HCT116 (cell line): Measurements from ENCODE around the gene BTNL8. TPM values are rescaled to one million over a fixed set of nuclear protein-coding genes. Genes with fewer than 3 reads are reported as not detected.

Source experiments
- ATAC-seq: fragments of 200-7000 bp; cut with Tn5 transposase; 2 replicates; pipeline ENCODE4 v1.9.1; 2020; ENCODE audit warnings: mild to moderate bottlenecking, moderate library complexity
- BruUV-seq: library from RNA; stranded (reverse); fragments of 400-500 nt; replicated peaks from 2 replicates; lab custom pipeline; 2021; lab: Mats Ljungman, UMichigan
- CTCF ChIA-PET: fragments of 300-600 bp; sonication (Branson Sonifier 250); formaldehyde crosslinking; loops from one replicate; lab custom pipeline; 2021; ENCODE audit warnings: antibody characterized with exemption; lab: Charles Lee
- POLR2A ChIA-PET: fragments of 300-600, 350-600 bp; sonication (Branson Sonifier 250); formaldehyde crosslinking; loops from one replicate; lab custom pipeline; 2021; ENCODE audit warnings: antibody characterized with exemption; lab: Charles Lee
- RAD21 ChIA-PET, 2 experiments: fragments of 300-600 bp; sonication (Branson Sonifier 250); formaldehyde crosslinking; loops; one replicate each; lab custom pipeline; 2023; ENCODE audit warnings: low total read pairs in 2 of 2; ENCODE audit not compliant: uncharacterized antibody in 2 of 2, unreplicated experiment in 2 of 2, low non-redundant PET in 1 of 2; lab: Charles Lee
- DNase-seq: peaks from one replicate; pipeline ENCODE4 v3.0.0-alpha.2; 2010; ENCODE audit warnings: low read depth, low spot score
- H2AFZ ChIP-seq: fragments of 200-600 bp; shearing (Covaris generic), sonication (generic); 2 replicates; pipeline ENCODE4 v1.6.1; 2017; ENCODE audit warnings: low read depth, mixed run types, mixed read lengths, antibody characterized with exemption, low read length; ENCODE audit not compliant: poor library complexity, severe bottlenecking
- H3K27ac ChIP-seq: 2 replicates; pipeline ENCODE4 v1.5.1; 2012; ENCODE audit warnings: low read depth, low read length
- H3K27me3 ChIP-seq: fragments of 200-600 bp; sonication (generic); 2 replicates; pipeline ENCODE4 v1.6.1; 2016; ENCODE audit warnings: mixed run types, low read length, mixed read lengths; ENCODE audit not compliant: insufficient read depth
- H3K36me3 ChIP-seq, 2 experiments: fragments of 200-500 bp in 1 of 2; fragments of 200-600 bp in 1 of 2; sonication (Bioruptor generic) in 1 of 2; sonication (generic) in 1 of 2; 2 replicates each; pipeline versions ENCODE4 v1.5.1 to v1.6.1; 2014 to 2016; ENCODE audit warnings: low read length in 2 of 2, inconsistent platforms in 1 of 2, mixed read lengths in 1 of 2, mixed run types in 1 of 2; ENCODE audit not compliant: insufficient read depth in 2 of 2, control insufficient read depth in 1 of 2
- H3K4me1 ChIP-seq, 2 experiments: fragments of 200-600 bp in 1 of 2; sonication (generic) in 1 of 2; 2 replicates each; pipeline versions ENCODE4 v1.5.1 to v1.6.1; 2012 to 2017; ENCODE audit warnings: low read length in 2 of 2, inconsistent platforms in 1 of 2, mild to moderate bottlenecking in 1 of 2, mixed read lengths in 1 of 2, mixed run types in 1 of 2, moderate library complexity in 1 of 2; ENCODE audit not compliant: insufficient read depth in 2 of 2, control insufficient read depth in 1 of 2
- H3K4me2 ChIP-seq: fragments of 200-600 bp; sonication (generic); 2 replicates; pipeline ENCODE4 v1.6.1; 2017; ENCODE audit warnings: mixed run types, low read length, mixed read lengths
- H3K4me3 ChIP-seq, 2 experiments: fragments of 200-600 bp in 1 of 2; sonication (generic) in 1 of 2; replicated peaks in 1 of 2; 2 replicates each; pipeline ENCODE4 v1.5.1; 2011 to 2016; ENCODE audit warnings: low read length in 2 of 2, control low read depth in 1 of 2, low read depth in 1 of 2, mild to moderate bottlenecking in 1 of 2, mixed read lengths in 1 of 2, mixed run types in 1 of 2
- H3K79me2 ChIP-seq: fragments of 200-600 bp; sonication (generic); 2 replicates; pipeline ENCODE4 v1.6.1; 2017; ENCODE audit warnings: mild to moderate bottlenecking, mixed run types, low read length, moderate library complexity, mixed read lengths; ENCODE audit not compliant: insufficient read depth
- H3K9ac ChIP-seq: fragments of 200-600 bp; sonication (generic); 2 replicates; pipeline ENCODE4 v1.6.1; 2016; ENCODE audit warnings: low read length, mixed read lengths
- H3K9me2 ChIP-seq: fragments of 200-600 bp; sonication (generic), shearing (Covaris generic); 2 replicates; pipeline ENCODE4 v1.6.1; 2017; ENCODE audit warnings: mixed run types, mild to moderate bottlenecking, moderate library complexity; ENCODE audit not compliant: insufficient read depth
- H3K9me3 ChIP-seq, 2 experiments: fragments of 200-500 bp in 1 of 2; fragments of 200-600 bp in 1 of 2; sonication (Bioruptor generic) in 1 of 2; sonication (generic) in 1 of 2; 2 replicates each; pipeline ENCODE4 v1.6.1; 2014 to 2017; ENCODE audit warnings: low read length in 2 of 2, mixed read lengths in 2 of 2, inconsistent platforms in 1 of 2, low read depth in 1 of 2, mild to moderate bottlenecking in 1 of 2, mixed run types in 1 of 2, moderate library complexity in 1 of 2; ENCODE audit not compliant: control insufficient read depth in 1 of 2, insufficient read depth in 1 of 2
- H4K20me1 ChIP-seq: fragments of 200-600 bp; sonication (generic), shearing (Covaris generic); 2 replicates; pipeline ENCODE4 v1.6.1; 2017; ENCODE audit warnings: mixed run types, mild to moderate bottlenecking, moderate library complexity; ENCODE audit not compliant: insufficient read depth
- CBX3 ChIP-seq: IDR thresholded peaks from 2 replicates; pipeline ENCODE4 v1.6.1; 2012; ENCODE audit warnings: low read depth
- CEBPB ChIP-seq: IDR thresholded peaks from 2 replicates; pipeline ENCODE4 v1.6.1; 2012; ENCODE audit warnings: low read depth
- EZH2 ChIP-seq: fragments of 200-600 bp; sonication (generic); IDR thresholded peaks from 2 replicates; pipeline ENCODE4 v1.6.1; 2017; ENCODE audit warnings: antibody characterized with exemption, mixed run types
- EZH2phosphoT487 ChIP-seq: fragments of 200-600 bp; IDR thresholded peaks from 2 replicates; pipeline ENCODE4 v1.6.1; 2018; ENCODE audit warnings: antibody characterized with exemption, borderline replicate concordance
- RAD21 ChIP-seq: IDR thresholded peaks from 2 replicates; pipeline ENCODE4 v1.6.1; 2012; ENCODE audit warnings: low read depth, mild to moderate bottlenecking
- SIN3A ChIP-seq: IDR thresholded peaks from 2 replicates; pipeline ENCODE4 v1.6.1; 2012; ENCODE audit warnings: low read depth
- SP1 ChIP-seq: IDR thresholded peaks from 2 replicates; pipeline ENCODE4 v1.6.1; 2012; ENCODE audit warnings: low read depth
- SRF ChIP-seq: IDR thresholded peaks from 2 replicates; pipeline ENCODE4 v1.6.1; 2012; ENCODE audit warnings: low read depth
- TCF7L2 ChIP-seq: IDR thresholded peaks from 2 replicates; pipeline ENCODE4 v1.7.0; 2011; ENCODE audit warnings: borderline replicate concordance, inconsistent platforms; ENCODE audit not compliant: insufficient read depth, insufficient read length; ENCODE audit errors: extremely low read depth
- YY1 ChIP-seq: IDR thresholded peaks from 2 replicates; pipeline ENCODE4 v1.6.1; 2011; ENCODE audit warnings: low read length, low read depth, moderate library complexity, mild to moderate bottlenecking; ENCODE audit not compliant: insufficient replicate concordance; ENCODE audit errors: extremely low read depth
- ZFX ChIP-seq: fragments of 450-650 bp; IDR thresholded peaks from 2 replicates; pipeline ENCODE4 v1.6.1; 2017
- ZNF274 ChIP-seq: fragments of 200-500 bp; sonication (Bioruptor generic); IDR thresholded peaks from 2 replicates; pipeline ENCODE4 v1.6.1; 2014; ENCODE audit warnings: mild to moderate bottlenecking, low read depth, low read length, inconsistent platforms
- intact Hi-C: fragments of 100-400 bp; cut with micrococcal nuclease; formaldehyde crosslinking; loops from 2 replicates; pipeline ENCODE4 v1.10.0; 2022
- total RNA-seq: library from RNA; stranded (reverse); gene quantifications from one replicate; pipeline ENCODE4 v1.2.1, GENCODE V29; 2021; ENCODE audit not compliant: unreplicated experiment
- TF ChIP-seq, protein P1 (sequence below): IDR thresholded peaks from 2 replicates; pipeline ENCODE4 v1.6.1; 2012; ENCODE audit warnings: low read depth
- TF ChIP-seq, protein P2 (sequence below): IDR thresholded peaks from 2 replicates; pipeline ENCODE4 v1.6.1; 2012
- TF ChIP-seq, protein P3 (sequence below): IDR thresholded peaks from 2 replicates; pipeline ENCODE4 v1.6.1; 2011; ENCODE audit warnings: mild to moderate bottlenecking, low read length, moderate library complexity; ENCODE audit not compliant: insufficient replicate concordance; ENCODE audit errors: extremely low read depth
- TF ChIP-seq, protein P4 (sequence below), 3 experiments: fragments of 200-600 bp in 1 of 3; sonication (generic) in 1 of 3; IDR thresholded peaks in 2 of 3; conservative IDR thresholded peaks in 1 of 3; 2 replicates each; pipeline ENCODE4 v1.5.1; 2012 to 2017; ENCODE audit warnings: low read depth in 2 of 3, low read length in 2 of 3, antibody characterized with exemption in 1 of 3, borderline replicate concordance in 1 of 3, control low read depth in 1 of 3, mild to moderate bottlenecking in 1 of 3, mixed read lengths in 1 of 3, mixed run types in 1 of 3, moderate library complexity in 1 of 3; ENCODE audit not compliant: insufficient read depth in 1 of 3

Gene BTNL8
- total RNA-seq, 1 experiment from 2014 or later: not detected

DNA sequence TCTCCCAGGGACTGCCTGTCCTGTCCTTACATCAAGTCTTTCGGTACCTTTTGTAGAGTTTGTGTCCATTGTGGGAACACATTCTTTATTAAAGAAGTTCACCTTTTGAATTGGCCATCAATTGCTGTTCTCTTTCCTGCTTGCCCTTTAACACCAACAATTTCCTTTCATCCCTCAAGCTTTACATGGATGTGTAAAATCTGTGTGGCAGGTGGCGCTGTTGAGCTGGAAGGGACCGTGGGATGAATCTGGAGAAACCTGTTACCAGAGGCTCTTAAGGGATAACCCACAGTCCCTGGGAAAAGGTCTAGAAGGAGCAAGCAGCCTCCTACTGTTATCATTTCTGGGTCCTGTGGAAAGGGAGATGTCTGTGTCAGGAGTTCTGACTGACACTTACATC, 30.0 kb upstream of the BTNL8 start:
- Histone ChIP-seq H3K9me2 (no peaks in the 10 kb centered on the region), H3K4me3 (no peak overlapping the region), H3K27me3 (no peaks in the 10 kb centered on the region), H3K27ac (no peak overlapping the region), H3K9me3 (no peaks in the 10 kb centered on the region), H2AFZ (peak overlapping the region; percentile 62), H4K20me1 (no peaks in the 10 kb centered on the region), H3K79me2 (no peaks in the 10 kb centered on the region), H3K9ac (no peak overlapping the region), H3K4me2 (no peak overlapping the region), H3K36me3 (no peaks in the 10 kb centered on the region), H3K4me1 (peaks cover 0 to 11% of the 10 kb centered on the region in 2 experiments; a peak in 1 of 4 replicates)
- ATAC-seq (peak; percentile 96), DNase-seq (peak; percentile 82)
- intact Hi-C loops: loop anchor here (1.0 to 5.0 kb wide), 5 partner anchors 72 to 290 kb away; no protein-coding TSS in a partner anchor
- CTCF ChIA-PET: interaction anchor here (0.6 to 1.4 kb wide), 7 partner anchors 8 to 342 kb away, joined by 3 to 8 read pairs (median 3); no protein-coding TSS in a partner anchor
- POLR2A ChIA-PET: no interaction called here
- RAD21 ChIA-PET: interaction anchor here in 1 of 2 experiments (0.6 kb wide), 1 partner anchor 219 kb away, joined by 4 read pairs; no protein-coding TSS in a partner anchor
- no TSS peak for BruUV-seq
- TF ChIP-seq ZNF274: no peak
- TF ChIP-seq, protein P1, sequence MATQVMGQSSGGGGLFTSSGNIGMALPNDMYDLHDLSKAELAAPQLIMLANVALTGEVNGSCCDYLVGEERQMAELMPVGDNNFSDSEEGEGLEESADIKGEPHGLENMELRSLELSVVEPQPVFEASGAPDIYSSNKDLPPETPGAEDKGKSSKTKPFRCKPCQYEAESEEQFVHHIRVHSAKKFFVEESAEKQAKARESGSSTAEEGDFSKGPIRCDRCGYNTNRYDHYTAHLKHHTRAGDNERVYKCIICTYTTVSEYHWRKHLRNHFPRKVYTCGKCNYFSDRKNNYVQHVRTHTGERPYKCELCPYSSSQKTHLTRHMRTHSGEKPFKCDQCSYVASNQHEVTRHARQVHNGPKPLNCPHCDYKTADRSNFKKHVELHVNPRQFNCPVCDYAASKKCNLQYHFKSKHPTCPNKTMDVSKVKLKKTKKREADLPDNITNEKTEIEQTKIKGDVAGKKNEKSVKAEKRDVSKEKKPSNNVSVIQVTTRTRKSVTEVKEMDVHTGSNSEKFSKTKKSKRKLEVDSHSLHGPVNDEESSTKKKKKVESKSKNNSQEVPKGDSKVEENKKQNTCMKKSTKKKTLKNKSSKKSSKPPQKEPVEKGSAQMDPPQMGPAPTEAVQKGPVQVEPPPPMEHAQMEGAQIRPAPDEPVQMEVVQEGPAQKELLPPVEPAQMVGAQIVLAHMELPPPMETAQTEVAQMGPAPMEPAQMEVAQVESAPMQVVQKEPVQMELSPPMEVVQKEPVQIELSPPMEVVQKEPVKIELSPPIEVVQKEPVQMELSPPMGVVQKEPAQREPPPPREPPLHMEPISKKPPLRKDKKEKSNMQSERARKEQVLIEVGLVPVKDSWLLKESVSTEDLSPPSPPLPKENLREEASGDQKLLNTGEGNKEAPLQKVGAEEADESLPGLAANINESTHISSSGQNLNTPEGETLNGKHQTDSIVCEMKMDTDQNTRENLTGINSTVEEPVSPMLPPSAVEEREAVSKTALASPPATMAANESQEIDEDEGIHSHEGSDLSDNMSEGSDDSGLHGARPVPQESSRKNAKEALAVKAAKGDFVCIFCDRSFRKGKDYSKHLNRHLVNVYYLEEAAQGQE: no peak
- peak; percentile 18 for TF ChIP-seq TCF7L2
- TF ChIP-seq CBX3: peak; percentile 60; the same call in 1 of the 2 replicates
- TF ChIP-seq CEBPB: 0 out of 2 replicates have a peak, but pooled peaks have one; percentile 11
- TF ChIP-seq RAD21: peak; percentile 95
- TF ChIP-seq, protein P2, sequence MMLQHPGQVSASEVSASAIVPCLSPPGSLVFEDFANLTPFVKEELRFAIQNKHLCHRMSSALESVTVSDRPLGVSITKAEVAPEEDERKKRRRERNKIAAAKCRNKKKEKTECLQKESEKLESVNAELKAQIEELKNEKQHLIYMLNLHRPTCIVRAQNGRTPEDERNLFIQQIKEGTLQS: no peak
- TF ChIP-seq YY1: peak; percentile 79
- TF ChIP-seq, protein P3, sequence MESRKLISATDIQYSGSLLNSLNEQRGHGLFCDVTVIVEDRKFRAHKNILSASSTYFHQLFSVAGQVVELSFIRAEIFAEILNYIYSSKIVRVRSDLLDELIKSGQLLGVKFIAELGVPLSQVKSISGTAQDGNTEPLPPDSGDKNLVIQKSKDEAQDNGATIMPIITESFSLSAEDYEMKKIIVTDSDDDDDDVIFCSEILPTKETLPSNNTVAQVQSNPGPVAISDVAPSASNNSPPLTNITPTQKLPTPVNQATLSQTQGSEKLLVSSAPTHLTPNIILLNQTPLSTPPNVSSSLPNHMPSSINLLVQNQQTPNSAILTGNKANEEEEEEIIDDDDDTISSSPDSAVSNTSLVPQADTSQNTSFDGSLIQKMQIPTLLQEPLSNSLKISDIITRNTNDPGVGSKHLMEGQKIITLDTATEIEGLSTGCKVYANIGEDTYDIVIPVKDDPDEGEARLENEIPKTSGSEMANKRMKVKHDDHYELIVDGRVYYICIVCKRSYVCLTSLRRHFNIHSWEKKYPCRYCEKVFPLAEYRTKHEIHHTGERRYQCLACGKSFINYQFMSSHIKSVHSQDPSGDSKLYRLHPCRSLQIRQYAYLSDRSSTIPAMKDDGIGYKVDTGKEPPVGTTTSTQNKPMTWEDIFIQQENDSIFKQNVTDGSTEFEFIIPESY: no peak
- TF ChIP-seq EZH2: no peak
- no peak for TF ChIP-seq ZFX
- TF ChIP-seq, protein P4, sequence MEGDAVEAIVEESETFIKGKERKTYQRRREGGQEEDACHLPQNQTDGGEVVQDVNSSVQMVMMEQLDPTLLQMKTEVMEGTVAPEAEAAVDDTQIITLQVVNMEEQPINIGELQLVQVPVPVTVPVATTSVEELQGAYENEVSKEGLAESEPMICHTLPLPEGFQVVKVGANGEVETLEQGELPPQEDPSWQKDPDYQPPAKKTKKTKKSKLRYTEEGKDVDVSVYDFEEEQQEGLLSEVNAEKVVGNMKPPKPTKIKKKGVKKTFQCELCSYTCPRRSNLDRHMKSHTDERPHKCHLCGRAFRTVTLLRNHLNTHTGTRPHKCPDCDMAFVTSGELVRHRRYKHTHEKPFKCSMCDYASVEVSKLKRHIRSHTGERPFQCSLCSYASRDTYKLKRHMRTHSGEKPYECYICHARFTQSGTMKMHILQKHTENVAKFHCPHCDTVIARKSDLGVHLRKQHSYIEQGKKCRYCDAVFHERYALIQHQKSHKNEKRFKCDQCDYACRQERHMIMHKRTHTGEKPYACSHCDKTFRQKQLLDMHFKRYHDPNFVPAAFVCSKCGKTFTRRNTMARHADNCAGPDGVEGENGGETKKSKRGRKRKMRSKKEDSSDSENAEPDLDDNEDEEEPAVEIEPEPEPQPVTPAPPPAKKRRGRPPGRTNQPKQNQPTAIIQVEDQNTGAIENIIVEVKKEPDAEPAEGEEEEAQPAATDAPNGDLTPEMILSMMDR (IDR thresholded peaks at IDR 0.05 in 2 of 3, conservative IDR thresholded peaks at IDR 0.05 in 1 of 3; ENCODE audit: borderline replicate concordance in 1 of 3, insufficient read depth in 1 of 3, low read depth in 2 of 3, low read length in 2 of 3): peak; percentile 85 to 92 (median 88)
- no peak for TF ChIP-seq SIN3A
- no peak for TF ChIP-seq EZH2phosphoT487
- TF ChIP-seq SRF: no peak
- TF ChIP-seq SP1: 0 out of 2 replicates have a peak, but pooled peaks have one; percentile 22
